WTC11 (cell line): ENCODE results near the gene CACNA1F. TPM values are rescaled to one million over a fixed set of nuclear protein-coding genes. Genes with fewer than 3 reads are reported as not detected.
A peak's percentile ranks its signal among the peaks of the same experiment; 100 is the strongest.

Experiments
- ATAC-seq: fragments of 200-7000 bp; cut with Tn5 transposase; 2 replicates; pipeline ENCODE4 v1.10.0; 2021; ENCODE audit warnings: mild to moderate bottlenecking, moderate library complexity
- CTCF ChIA-PET: fragments of 300-600 bp; sonication (Branson Sonifier 250); formaldehyde crosslinking; loops from one replicate; lab custom pipeline; 2021; ENCODE audit warnings: antibody characterized with exemption; lab: Charles Lee
- POLR2A ChIA-PET: fragments of 350-600 bp; sonication (Branson Sonifier 250); formaldehyde crosslinking; loops from one replicate; lab custom pipeline; 2021; ENCODE audit warnings: antibody characterized with exemption; lab: Charles Lee
- DNase-seq: peaks from one replicate; pipeline ENCODE4 v3.0.0; 2021; ENCODE audit warnings: low spot score
- H3K27ac Mint-ChIP-seq: 2 replicates; pipeline ENCODE4 v1.8.0; 2021; ENCODE audit warnings: mixed read lengths
- H3K27me3 Mint-ChIP-seq: 2 replicates; pipeline ENCODE4 v1.8.0; 2021; ENCODE audit warnings: low read depth, mild to moderate bottlenecking, moderate library complexity, mixed read lengths
- H3K36me3 Mint-ChIP-seq: 2 replicates; pipeline ENCODE4 v1.8.0; 2021; ENCODE audit warnings: mixed read lengths
- H3K4me1 Mint-ChIP-seq: 2 replicates; pipeline ENCODE4 v1.8.0; 2022; ENCODE audit warnings: mixed read lengths
- H3K4me3 Mint-ChIP-seq: 2 replicates; pipeline ENCODE4 v1.8.0; 2021; ENCODE audit warnings: mild to moderate bottlenecking, moderate library complexity, mixed read lengths
- H3K9me3 Mint-ChIP-seq: 2 replicates; pipeline ENCODE4 v1.8.0; 2021; ENCODE audit warnings: mixed read lengths
- ATF6 ChIP-seq: sonication (generic); formaldehyde crosslinking; IDR thresholded peaks from 2 replicates; pipeline ENCODE4 v1.8.1; 2023; ENCODE audit warnings: mild to moderate bottlenecking, missing genetic modification reagents
- E2F4 ChIP-seq: sonication (generic); formaldehyde crosslinking; IDR thresholded peaks from 2 replicates; pipeline ENCODE4 v1.8.1; 2022; ENCODE audit warnings: low read depth, mild to moderate bottlenecking, moderate library complexity, missing genetic modification reagents, borderline replicate concordance
- E2F5 ChIP-seq: sonication (generic); formaldehyde crosslinking; IDR thresholded peaks from 2 replicates; pipeline ENCODE4 v1.8.1; 2022; ENCODE audit warnings: mild to moderate bottlenecking, moderate library complexity, missing genetic modification reagents
- GABPB1 ChIP-seq: sonication (generic); formaldehyde crosslinking; IDR thresholded peaks from 2 replicates; pipeline ENCODE4 v1.8.1; 2023; ENCODE audit warnings: mild to moderate bottlenecking, missing genetic modification reagents
- GTF2I ChIP-seq: fragments of 250-450 bp; sonication (Bioruptor Pico); conservative IDR thresholded peaks from 2 replicates; pipeline ENCODE4 v1.4.0; 2021; ENCODE audit warnings: mild to moderate bottlenecking
- HMGA2 ChIP-seq: fragments of 250-450 bp; sonication (Bioruptor Pico); IDR thresholded peaks from 2 replicates; pipeline ENCODE4 v1.4.0; 2021; ENCODE audit warnings: mild to moderate bottlenecking, moderate library complexity
- NFYB ChIP-seq: sonication (generic); formaldehyde crosslinking; conservative IDR thresholded peaks from 2 replicates; pipeline ENCODE4 v1.8.0; 2022; ENCODE audit warnings: low read depth, missing genetic modification reagents
- PRRX2 ChIP-seq: fragments of 250-450 bp; sonication (Bioruptor Pico); IDR thresholded peaks from 2 replicates; pipeline ENCODE4 v1.8.0; 2021; ENCODE audit warnings: mild to moderate bottlenecking
- TEAD4 ChIP-seq: sonication (generic); formaldehyde crosslinking; IDR thresholded peaks from 2 replicates; pipeline ENCODE4 v1.8.0; 2022; ENCODE audit warnings: mild to moderate bottlenecking, missing genetic modification reagents
- ZNF121 ChIP-seq: sonication (generic); formaldehyde crosslinking; IDR thresholded peaks from 2 replicates; pipeline ENCODE4 v1.8.0; 2023; ENCODE audit warnings: missing genetic modification reagents
- ZNF416 ChIP-seq: fragments of 250-450 bp; sonication (Bioruptor Pico); IDR thresholded peaks from 2 replicates; pipeline ENCODE4 v1.9.0; 2021; ENCODE audit warnings: mild to moderate bottlenecking, inconsistent platforms
- total RNA-seq: library from RNA; stranded (reverse); gene quantifications from 3 replicates; pipeline ENCODE4 v1.2.3, GENCODE V29; 2021
- TF ChIP-seq, protein P1 (sequence below): sonication (generic); formaldehyde crosslinking; IDR thresholded peaks from 2 replicates; pipeline ENCODE4 v1.8.1; 2023; ENCODE audit warnings: mild to moderate bottlenecking, missing genetic modification reagents, borderline replicate concordance
- TF ChIP-seq, protein P2 (sequence below): fragments of 250-450 bp; sonication (Bioruptor Pico); IDR thresholded peaks from 2 replicates; pipeline ENCODE4 v1.8.0; 2021; ENCODE audit warnings: mild to moderate bottlenecking
- TF ChIP-seq, protein P3 (sequence below): fragments of 250-450 bp; sonication (Bioruptor Pico); IDR thresholded peaks from 2 replicates; pipeline ENCODE4 v1.9.0; 2021; ENCODE audit warnings: moderate library complexity, mild to moderate bottlenecking, inconsistent platforms, borderline replicate concordance

CACNA1F gene
- total RNA-seq, 1 experiment from 2014 or later, result 1.6 TPM

- TF ChIP-seq GTF2I (CRISPR knock-in tag) (no peak), HMGA2 (CRISPR knock-in tag) (no peak)
Observed at GRCh38 chrX:49167740-49168108, 65.4 kb downstream of the CACNA1F start (continued).

DNA sequence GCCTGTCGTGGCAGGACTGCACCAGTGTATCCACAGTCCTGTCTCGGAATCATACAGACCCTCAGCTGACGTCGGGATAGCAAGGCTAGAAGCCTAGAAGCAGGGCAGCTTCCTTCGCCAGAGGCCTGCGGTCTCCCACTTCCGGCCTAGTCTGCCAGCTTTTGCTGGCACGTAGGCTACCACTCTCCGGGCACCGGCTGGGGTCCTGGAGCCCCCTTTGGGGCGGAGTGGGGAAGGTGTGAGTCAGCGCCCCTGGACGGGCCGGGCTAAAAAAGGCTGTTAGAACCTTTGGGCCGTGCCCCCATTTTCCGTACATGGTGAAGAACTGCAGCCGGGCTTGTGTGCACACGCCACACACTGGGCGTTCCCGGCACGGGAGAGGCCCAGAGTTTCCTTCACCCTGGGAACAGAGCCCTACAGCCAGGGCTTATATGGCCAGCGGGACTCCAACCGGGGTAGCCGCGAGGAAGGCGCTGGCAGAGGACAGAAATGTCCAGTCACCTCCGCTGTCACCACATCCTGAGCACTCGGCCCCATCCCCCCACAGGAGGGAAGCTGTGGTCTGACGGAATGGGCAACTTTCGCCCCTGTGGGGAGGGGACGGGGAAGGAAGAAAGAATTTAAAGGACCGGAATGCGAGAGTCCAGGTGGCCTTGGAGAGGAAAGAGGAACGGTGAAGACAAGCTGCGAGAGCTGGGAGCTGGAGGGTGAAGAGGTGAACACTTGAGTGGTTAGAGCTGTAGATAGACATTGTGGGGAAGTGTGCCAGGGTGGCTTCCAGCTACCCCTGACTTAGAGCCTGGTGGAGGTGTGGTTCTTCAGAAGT lies 66.0 kb downstream of the CACNA1F start:
- ATAC-seq, result no peak
- CTCF ChIA-PET, result interaction anchor here (0.7 to 2.9 kb wide), 12 partner anchors 10 to 270 kb away, joined by 3 to 24 read pairs (median 6); partner anchors contain the start of genes PQBP1 and TIMM17B
- peak overlapping the region; percentile 66 for H3K4me3 Mint-ChIP-seq
- H3K9me3 Mint-ChIP-seq, result no peaks in the 10 kb centered on the region
- TF ChIP-seq, protein P1, sequence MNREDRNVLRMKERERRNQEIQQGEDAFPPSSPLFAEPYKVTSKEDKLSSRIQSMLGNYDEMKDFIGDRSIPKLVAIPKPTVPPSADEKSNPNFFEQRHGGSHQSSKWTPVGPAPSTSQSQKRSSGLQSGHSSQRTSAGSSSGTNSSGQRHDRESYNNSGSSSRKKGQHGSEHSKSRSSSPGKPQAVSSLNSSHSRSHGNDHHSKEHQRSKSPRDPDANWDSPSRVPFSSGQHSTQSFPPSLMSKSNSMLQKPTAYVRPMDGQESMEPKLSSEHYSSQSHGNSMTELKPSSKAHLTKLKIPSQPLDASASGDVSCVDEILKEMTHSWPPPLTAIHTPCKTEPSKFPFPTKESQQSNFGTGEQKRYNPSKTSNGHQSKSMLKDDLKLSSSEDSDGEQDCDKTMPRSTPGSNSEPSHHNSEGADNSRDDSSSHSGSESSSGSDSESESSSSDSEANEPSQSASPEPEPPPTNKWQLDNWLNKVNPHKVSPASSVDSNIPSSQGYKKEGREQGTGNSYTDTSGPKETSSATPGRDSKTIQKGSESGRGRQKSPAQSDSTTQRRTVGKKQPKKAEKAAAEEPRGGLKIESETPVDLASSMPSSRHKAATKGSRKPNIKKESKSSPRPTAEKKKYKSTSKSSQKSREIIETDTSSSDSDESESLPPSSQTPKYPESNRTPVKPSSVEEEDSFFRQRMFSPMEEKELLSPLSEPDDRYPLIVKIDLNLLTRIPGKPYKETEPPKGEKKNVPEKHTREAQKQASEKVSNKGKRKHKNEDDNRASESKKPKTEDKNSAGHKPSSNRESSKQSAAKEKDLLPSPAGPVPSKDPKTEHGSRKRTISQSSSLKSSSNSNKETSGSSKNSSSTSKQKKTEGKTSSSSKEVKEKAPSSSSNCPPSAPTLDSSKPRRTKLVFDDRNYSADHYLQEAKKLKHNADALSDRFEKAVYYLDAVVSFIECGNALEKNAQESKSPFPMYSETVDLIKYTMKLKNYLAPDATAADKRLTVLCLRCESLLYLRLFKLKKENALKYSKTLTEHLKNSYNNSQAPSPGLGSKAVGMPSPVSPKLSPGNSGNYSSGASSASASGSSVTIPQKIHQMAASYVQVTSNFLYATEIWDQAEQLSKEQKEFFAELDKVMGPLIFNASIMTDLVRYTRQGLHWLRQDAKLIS, result no peak
- TF ChIP-seq, protein P2, sequence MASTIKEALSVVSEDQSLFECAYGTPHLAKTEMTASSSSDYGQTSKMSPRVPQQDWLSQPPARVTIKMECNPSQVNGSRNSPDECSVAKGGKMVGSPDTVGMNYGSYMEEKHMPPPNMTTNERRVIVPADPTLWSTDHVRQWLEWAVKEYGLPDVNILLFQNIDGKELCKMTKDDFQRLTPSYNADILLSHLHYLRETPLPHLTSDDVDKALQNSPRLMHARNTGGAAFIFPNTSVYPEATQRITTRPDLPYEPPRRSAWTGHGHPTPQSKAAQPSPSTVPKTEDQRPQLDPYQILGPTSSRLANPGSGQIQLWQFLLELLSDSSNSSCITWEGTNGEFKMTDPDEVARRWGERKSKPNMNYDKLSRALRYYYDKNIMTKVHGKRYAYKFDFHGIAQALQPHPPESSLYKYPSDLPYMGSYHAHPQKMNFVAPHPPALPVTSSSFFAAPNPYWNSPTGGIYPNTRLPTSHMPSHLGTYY (CRISPR knock-in tag), result no peak
- TF ChIP-seq GABPB1 (CRISPR knock-in tag) (no peak), ATF6 (CRISPR knock-in tag) (no peak), E2F5 (no peak), GTF2I (CRISPR knock-in tag) (no peak), PRRX2 (CRISPR knock-in tag) (no peak), NFYB (no peak), E2F4 (CRISPR knock-in tag) (no peak), ZNF121 (CRISPR knock-in tag) (no peak), ZNF416 (CRISPR knock-in tag) (no peak), TEAD4 (CRISPR knock-in tag) (no peak)
- TF ChIP-seq, protein P3, sequence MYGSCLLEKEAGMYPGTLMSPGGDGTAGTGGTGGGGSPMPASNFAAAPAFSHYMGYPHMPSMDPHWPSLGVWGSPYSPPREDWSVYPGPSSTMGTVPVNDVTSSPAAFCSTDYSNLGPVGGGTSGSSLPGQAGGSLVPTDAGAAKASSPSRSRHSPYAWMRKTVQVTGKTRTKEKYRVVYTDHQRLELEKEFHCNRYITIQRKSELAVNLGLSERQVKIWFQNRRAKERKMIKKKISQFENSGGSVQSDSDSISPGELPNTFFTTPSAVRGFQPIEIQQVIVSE, result no peak
- peaks cover 13% of the 10 kb centered on the region for H3K4me1 Mint-ChIP-seq
- no peak for DNase-seq
- POLR2A ChIA-PET, result interaction anchor here (0.6 to 2.1 kb wide), 3 partner anchors 12 to 164 kb away, joined by 3 to 8 read pairs (median 5); no protein-coding TSS in a partner anchor
- H3K27me3 Mint-ChIP-seq, result peaks cover 64% of the 10 kb centered on the region
- H3K36me3 Mint-ChIP-seq, result no peaks in the 10 kb centered on the region
- H3K27ac Mint-ChIP-seq, result peak overlapping the region; percentile 58; the same call in 1 of the 2 replicates
